OCI-LY7 (cell line): Measurements from ENCODE around the gene DAP3. TPM values are rescaled to one million over a fixed set of nuclear protein-coding genes. Genes with fewer than 3 reads are reported as not detected.
"Not testable (repeated sequence)": the region's sequence is repeated elsewhere in the genome, so short reads cannot be mapped to it uniquely, and the experiment has no call there.

Experiments used
- BruUV-seq: library from RNA; stranded (reverse); fragments of 400-500 nt; replicated peaks from 2 replicates; lab custom pipeline; 2021; lab: Mats Ljungman, UMichigan
- CTCF ChIA-PET: fragments of 300-600 bp; sonication (Branson Sonifier 250); formaldehyde crosslinking; loops from one replicate; lab custom pipeline; 2022; ENCODE audit warnings: antibody characterized with exemption; ENCODE audit not compliant: unreplicated experiment; lab: Charles Lee
- POLR2A ChIA-PET: fragments of 300-600 bp; sonication (Branson Sonifier 250); formaldehyde crosslinking; loops from one replicate; lab custom pipeline; 2022; ENCODE audit warnings: antibody characterized with exemption; lab: Charles Lee
- DNase-seq: peaks from one replicate; pipeline ENCODE4 v3.0.0-alpha.2; 2015; ENCODE audit warnings: low spot score
- H2AFZ ChIP-seq: fragments of 200-600 bp; sonication (generic), shearing (Covaris generic); 2 replicates; pipeline ENCODE4 v1.6.1; 2014; ENCODE audit warnings: mild to moderate bottlenecking, antibody characterized with exemption, low read length, moderate library complexity
- H3K27ac ChIP-seq: fragments of 200-600 bp; sonication (generic); 2 replicates; pipeline ENCODE4 v1.5.1; 2014; ENCODE audit warnings: mixed run types, low read depth, mild to moderate bottlenecking, moderate library complexity, low read length, inconsistent platforms; ENCODE audit not compliant: poor library complexity, severe bottlenecking
- H3K36me3 ChIP-seq: fragments of 200-600 bp; sonication (generic); 2 replicates; pipeline ENCODE4 v1.6.1; 2014; ENCODE audit warnings: mild to moderate bottlenecking, antibody characterized with exemption, low read length, moderate library complexity, mixed read lengths; ENCODE audit not compliant: insufficient read depth
- H3K4me1 ChIP-seq: fragments of 200-600 bp; sonication (generic); 2 replicates; pipeline ENCODE4 v1.5.1; 2014; ENCODE audit warnings: mild to moderate bottlenecking, low read length; ENCODE audit not compliant: insufficient read depth, poor library complexity, severe bottlenecking
- H3K4me2 ChIP-seq: fragments of 200-600 bp; sonication (generic); 2 replicates; pipeline ENCODE4 v1.6.1; 2014; ENCODE audit warnings: mild to moderate bottlenecking, low read length
- H3K4me3 ChIP-seq: fragments of 200-600 bp; sonication (generic); 2 replicates; pipeline ENCODE4 v1.5.1; 2014; ENCODE audit warnings: mild to moderate bottlenecking, low read depth, low read length; ENCODE audit not compliant: poor library complexity, severe bottlenecking
- H3K79me2 ChIP-seq: fragments of 200-600 bp; sonication (generic); 2 replicates; pipeline ENCODE4 v1.6.1; 2016; ENCODE audit warnings: low read depth, mild to moderate bottlenecking, low read length, moderate library complexity, mixed read lengths; ENCODE audit not compliant: insufficient read depth
- H3K9me2 ChIP-seq: fragments of 200-600 bp; sonication (generic); 2 replicates; pipeline ENCODE4 v1.6.1; 2016; ENCODE audit warnings: mild to moderate bottlenecking, low read length, mixed read lengths; ENCODE audit not compliant: insufficient read depth
- H3K9me3 ChIP-seq: fragments of 200-600 bp; sonication (generic); 2 replicates; pipeline ENCODE4 v1.6.1; 2014; ENCODE audit warnings: mild to moderate bottlenecking, mixed run types, low read length, mixed read lengths
- H4K20me1 ChIP-seq: fragments of 200-600 bp; sonication (generic); 2 replicates; pipeline ENCODE4 v1.6.1; 2014; ENCODE audit warnings: mild to moderate bottlenecking, antibody characterized with exemption, low read length, moderate library complexity, mixed read lengths; ENCODE audit not compliant: insufficient read depth
- intact Hi-C: fragments of 100-400 bp; cut with micrococcal nuclease; formaldehyde crosslinking; loops from one replicate; pipeline ENCODE4 v1.10.0; 2022; ENCODE audit not compliant: unreplicated experiment
- total RNA-seq, 2 experiments: library from RNA; depleted of rRNA in 1 of 2; stranded (reverse); fragments of >200 nt in 1 of 2; shearing (Covaris generic) in 1 of 2; gene quantifications; 2 replicates each; pipeline ENCODE4 v1.2.3, GENCODE V29; 2014 to 2022
- TF ChIP-seq, protein P1 (sequence below): fragments of 200-600 bp; sonication (generic); conservative IDR thresholded peaks from 2 replicates; pipeline ENCODE4 v1.5.1; 2014; ENCODE audit warnings: mild to moderate bottlenecking, antibody characterized with exemption, low read length, moderate library complexity, mixed read lengths

DAP3 gene
- total RNA-seq, 2 experiments from 2014 or later, result 110 to 178 TPM

GRCh38 chr1:155745284-155746228 lies 56.7 kb downstream of the DAP3 start:
- H3K4me1 ChIP-seq, BruUV-seq, H3K9me3 ChIP-seq, CTCF ChIA-PET, intact Hi-C loops, H4K20me1 ChIP-seq, H3K79me2 ChIP-seq, H3K9me2 ChIP-seq, H3K36me3 ChIP-seq: not testable (repeated sequence)
- H3K27ac ChIP-seq, result peak overlapping the region; percentile 61
- POLR2A ChIA-PET, result interaction anchor here (0.6 kb wide), 1 partner anchor 528 kb away, joined by 3 read pairs; no protein-coding TSS in a partner anchor
- peak; percentile 90 for DNase-seq
- peak overlapping the region; percentile 75 for H3K4me3 ChIP-seq
- TF ChIP-seq, protein P1, sequence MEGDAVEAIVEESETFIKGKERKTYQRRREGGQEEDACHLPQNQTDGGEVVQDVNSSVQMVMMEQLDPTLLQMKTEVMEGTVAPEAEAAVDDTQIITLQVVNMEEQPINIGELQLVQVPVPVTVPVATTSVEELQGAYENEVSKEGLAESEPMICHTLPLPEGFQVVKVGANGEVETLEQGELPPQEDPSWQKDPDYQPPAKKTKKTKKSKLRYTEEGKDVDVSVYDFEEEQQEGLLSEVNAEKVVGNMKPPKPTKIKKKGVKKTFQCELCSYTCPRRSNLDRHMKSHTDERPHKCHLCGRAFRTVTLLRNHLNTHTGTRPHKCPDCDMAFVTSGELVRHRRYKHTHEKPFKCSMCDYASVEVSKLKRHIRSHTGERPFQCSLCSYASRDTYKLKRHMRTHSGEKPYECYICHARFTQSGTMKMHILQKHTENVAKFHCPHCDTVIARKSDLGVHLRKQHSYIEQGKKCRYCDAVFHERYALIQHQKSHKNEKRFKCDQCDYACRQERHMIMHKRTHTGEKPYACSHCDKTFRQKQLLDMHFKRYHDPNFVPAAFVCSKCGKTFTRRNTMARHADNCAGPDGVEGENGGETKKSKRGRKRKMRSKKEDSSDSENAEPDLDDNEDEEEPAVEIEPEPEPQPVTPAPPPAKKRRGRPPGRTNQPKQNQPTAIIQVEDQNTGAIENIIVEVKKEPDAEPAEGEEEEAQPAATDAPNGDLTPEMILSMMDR, result 0 out of 2 replicates have a peak, but pooled peaks have one; percentile 17
- H2AFZ ChIP-seq, result peak overlapping the region; percentile 95
- H3K4me2 ChIP-seq, result peak overlapping the region; percentile 84

GRCh38 chr1:155747586-155747985 lies 58.7 kb downstream of the DAP3 start:
- POLR2A ChIA-PET, H2AFZ ChIP-seq, H3K4me1 ChIP-seq, H3K4me2 ChIP-seq, H4K20me1 ChIP-seq, DNase-seq, H3K79me2 ChIP-seq, H3K9me2 ChIP-seq, CTCF ChIA-PET, BruUV-seq, H3K9me3 ChIP-seq, H3K36me3 ChIP-seq, H3K4me3 ChIP-seq, intact Hi-C loops, H3K27ac ChIP-seq: not testable (repeated sequence)

DNA sequence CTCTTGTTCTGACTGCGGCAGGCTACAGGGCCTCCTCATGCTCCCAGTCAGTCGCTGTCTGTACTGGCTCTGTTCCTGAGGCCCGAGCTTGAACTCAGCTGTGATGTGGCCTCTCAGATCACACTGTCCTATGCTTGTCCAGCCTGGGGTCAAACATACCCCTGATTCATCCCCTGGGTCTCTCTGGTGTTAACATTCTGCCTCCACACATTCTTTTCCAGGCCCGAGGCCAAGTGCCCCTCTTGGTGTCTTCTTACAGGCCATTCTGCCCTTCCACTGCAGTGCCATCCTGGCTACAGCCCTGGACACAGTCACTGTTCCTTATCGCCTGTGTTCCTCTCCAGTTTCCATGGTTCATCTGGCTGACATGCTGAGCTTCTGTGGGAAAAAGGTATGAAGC lies 59.2 kb downstream of the DAP3 start:
- H3K9me2 ChIP-seq, intact Hi-C loops, DNase-seq, CTCF ChIA-PET, H3K9me3 ChIP-seq, H3K79me2 ChIP-seq, H3K4me1 ChIP-seq, H4K20me1 ChIP-seq, H3K4me3 ChIP-seq, H3K4me2 ChIP-seq, POLR2A ChIA-PET, H3K27ac ChIP-seq, BruUV-seq, H2AFZ ChIP-seq: not testable (repeated sequence)
- peaks cover 13% of the 10 kb centered on the region for H3K36me3 ChIP-seq

DNA sequence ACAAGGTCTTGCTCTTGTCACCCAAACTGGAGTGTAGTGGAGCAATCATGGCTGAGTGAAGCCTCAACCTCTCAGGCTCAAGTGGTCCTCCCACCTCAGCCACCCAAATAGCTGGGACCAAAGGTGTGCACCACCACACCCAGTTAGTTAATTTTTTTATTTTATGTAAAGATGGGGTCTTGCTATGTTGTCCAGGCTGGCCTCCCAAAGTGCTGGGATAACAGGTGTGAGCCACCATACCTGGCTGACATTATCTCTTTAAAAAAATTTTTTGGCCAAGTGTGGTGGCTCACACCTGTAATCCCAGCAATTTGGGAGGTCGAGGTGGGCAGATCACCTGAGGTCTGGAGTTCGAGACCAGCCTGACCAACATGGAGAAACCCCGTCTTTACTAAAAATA lies 70.1 kb downstream of the DAP3 start:
- H2AFZ ChIP-seq, BruUV-seq, CTCF ChIA-PET, H3K4me3 ChIP-seq, H3K4me2 ChIP-seq, H3K27ac ChIP-seq, intact Hi-C loops, H3K4me1 ChIP-seq, DNase-seq, H3K9me3 ChIP-seq, H4K20me1 ChIP-seq, H3K9me2 ChIP-seq, POLR2A ChIA-PET, H3K79me2 ChIP-seq: not testable (repeated sequence)
- H3K36me3 ChIP-seq, result peaks cover 85% of the 10 kb centered on the region
